Measurements from ENCODE around the gene CACNA1I. TPM values are rescaled to one million over a fixed set of nuclear protein-coding genes. Genes with fewer than 3 reads are reported as not detected.
A peak's percentile ranks its signal among the peaks of the same experiment; 100 is the strongest.

The CACNA1I gene
- total and polyA plus RNA-seq, 11 donors = 0.01 to 0.07 (median 0.04) TPM; not detected in 6

DNA sequence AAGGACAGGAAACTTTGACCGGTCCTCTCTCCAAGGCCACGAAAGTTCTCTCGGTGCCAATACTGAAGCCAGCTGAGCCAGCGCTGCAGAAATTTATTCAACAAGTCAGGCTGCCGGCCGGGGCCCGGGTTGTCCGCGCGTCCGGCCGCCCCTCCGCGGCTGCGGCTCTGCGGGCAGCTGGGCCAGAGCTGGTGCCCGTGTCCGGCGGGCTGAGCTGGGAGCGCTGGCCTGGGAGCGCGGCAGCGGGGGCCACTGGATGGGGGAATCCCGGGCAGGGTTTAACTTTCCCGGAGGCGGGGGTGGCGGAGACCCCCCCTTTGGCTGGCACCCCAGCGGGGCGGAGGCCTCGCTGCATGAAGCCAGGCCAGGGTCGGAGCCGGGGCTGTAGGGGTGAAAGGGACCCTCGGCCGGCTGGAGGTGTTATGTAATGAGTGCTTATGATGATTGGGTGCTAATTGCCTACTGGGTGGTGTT lies 12.3 kb upstream of the CACNA1I start:
- intact Hi-C loops (cut with DNase I) = loop anchor here in 3 of 10 donors (5.0 kb wide), 3 partner anchors 464 to 479 kb away; no protein-coding TSS in a partner anchor
- Histone ChIP-seq H3K4me1 (peaks cover 0 to 22% (median 0%) of the 10 kb centered on the region in 12 donors), H3K9me3 (no peaks in the 10 kb centered on the region), H3K4me3 (peak overlapping the region in 4 of 12 donors; percentile 5 to 45 (median 10)), H3K27me3 (peaks cover 16 to 73% (median 29%) of the 10 kb centered on the region in 9 donors), H3K27ac (no peak overlapping the region), H3K36me3 (no peaks in the 10 kb centered on the region)
- DNase-seq = no peak
- WGBS, 4 donors = 7 to 14% (median 8%) methylated on average over 5 to 34 of the region's 34 CpGs
- TF ChIP-seq, protein P1, sequence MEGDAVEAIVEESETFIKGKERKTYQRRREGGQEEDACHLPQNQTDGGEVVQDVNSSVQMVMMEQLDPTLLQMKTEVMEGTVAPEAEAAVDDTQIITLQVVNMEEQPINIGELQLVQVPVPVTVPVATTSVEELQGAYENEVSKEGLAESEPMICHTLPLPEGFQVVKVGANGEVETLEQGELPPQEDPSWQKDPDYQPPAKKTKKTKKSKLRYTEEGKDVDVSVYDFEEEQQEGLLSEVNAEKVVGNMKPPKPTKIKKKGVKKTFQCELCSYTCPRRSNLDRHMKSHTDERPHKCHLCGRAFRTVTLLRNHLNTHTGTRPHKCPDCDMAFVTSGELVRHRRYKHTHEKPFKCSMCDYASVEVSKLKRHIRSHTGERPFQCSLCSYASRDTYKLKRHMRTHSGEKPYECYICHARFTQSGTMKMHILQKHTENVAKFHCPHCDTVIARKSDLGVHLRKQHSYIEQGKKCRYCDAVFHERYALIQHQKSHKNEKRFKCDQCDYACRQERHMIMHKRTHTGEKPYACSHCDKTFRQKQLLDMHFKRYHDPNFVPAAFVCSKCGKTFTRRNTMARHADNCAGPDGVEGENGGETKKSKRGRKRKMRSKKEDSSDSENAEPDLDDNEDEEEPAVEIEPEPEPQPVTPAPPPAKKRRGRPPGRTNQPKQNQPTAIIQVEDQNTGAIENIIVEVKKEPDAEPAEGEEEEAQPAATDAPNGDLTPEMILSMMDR (IDR thresholded peaks at IDR 0.05) = no peak
- TF ChIP-seq POLR2A (IDR thresholded peaks at IDR 0.05) = no peak
- ATAC-seq = no peak

DNA sequence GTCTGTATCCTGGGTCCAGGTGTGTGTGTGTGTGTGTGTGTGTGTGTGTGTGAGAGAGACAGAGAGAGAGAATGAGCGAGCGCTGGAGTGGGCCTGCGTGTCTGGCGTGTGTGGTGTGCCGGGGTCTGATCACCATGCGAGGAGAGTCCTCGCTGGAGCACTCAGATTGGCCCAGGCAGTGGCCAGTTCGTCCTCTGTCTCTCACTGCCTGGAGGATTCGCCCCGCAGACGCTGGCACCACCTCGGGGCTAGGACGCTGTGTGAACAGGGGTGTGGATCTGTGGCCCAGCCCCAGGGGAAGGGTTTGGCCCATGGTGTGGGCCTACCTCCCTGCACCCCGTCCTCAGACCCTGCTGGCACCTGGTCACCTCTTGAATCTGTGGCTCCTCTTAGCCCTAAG lies 11.6 kb upstream of the CACNA1I start:
- Histone ChIP-seq H3K4me1 (peaks cover 0 to 22% (median 0%) of the 10 kb centered on the region in 12 donors), H3K9me3 (no peaks in the 10 kb centered on the region), H3K4me3 (no peak overlapping the region), H3K27ac (no peak overlapping the region), H3K27me3 (peaks cover 16 to 73% (median 29%) of the 10 kb centered on the region in 9 donors), H3K36me3 (no peaks in the 10 kb centered on the region)
- intact Hi-C loops (cut with DNase I) = loop anchor here in 3 of 10 donors (5.0 kb wide), 3 partner anchors 463 to 478 kb away; no protein-coding TSS in a partner anchor
- WGBS, 4 donors = 77 to 83% (median 82%) methylated on average over 14 of the region's 14 CpGs
- ATAC-seq (peak in 2 of 4 donors; percentile 11 to 30), DNase-seq (no peak)
- no peak for TF ChIP-seq POLR2A (IDR thresholded peaks at IDR 0.05)
- TF ChIP-seq, protein P1 (IDR thresholded peaks at IDR 0.05) = no peak

DNA sequence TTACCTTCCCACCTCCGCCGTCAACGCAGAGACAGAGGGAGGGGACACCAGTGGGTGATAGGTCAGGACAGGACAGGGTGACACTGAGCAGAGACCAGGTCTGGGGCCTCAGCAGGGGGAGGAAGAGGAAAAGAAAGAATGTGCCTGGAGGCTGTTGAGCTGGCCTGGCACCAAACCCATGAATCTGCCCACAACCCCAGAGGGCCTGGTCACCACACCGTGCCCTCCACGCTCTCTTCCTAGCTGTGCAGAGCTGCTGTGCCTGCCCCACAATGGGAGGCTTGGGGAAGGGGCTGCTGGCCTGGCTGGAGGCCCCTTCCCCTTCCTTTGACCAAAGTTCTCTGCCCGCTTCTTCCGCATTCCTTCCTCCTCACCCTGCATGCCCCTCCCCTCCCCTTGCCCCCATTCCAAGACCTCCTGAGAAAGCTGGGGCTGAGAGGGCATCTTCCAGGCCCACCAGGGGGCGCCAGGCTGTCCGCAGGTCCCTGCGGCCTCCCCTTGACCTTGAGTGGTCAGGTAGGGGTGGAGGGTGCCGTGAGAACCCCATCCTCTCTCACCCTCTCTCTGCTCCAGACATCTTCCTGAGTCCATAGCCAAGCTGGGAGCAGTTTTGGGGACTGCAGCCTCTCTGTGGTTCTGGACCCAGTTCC lies 11.0 kb upstream of the CACNA1I start:
- intact Hi-C loops (cut with DNase I) = loop anchor here in 3 of 10 donors (5.0 kb wide), 3 partner anchors 463 to 478 kb away; no protein-coding TSS in a partner anchor
- Histone ChIP-seq H3K4me1 (peaks cover 0 to 22% (median 0%) of the 10 kb centered on the region in 12 donors), H3K4me3 (no peak overlapping the region), H3K9me3 (no peaks in the 10 kb centered on the region), H3K27me3 (peaks cover 16 to 71% (median 29%) of the 10 kb centered on the region in 9 donors), H3K36me3 (no peaks in the 10 kb centered on the region), H3K27ac (no peak overlapping the region)
- ATAC-seq = peak in 2 of 4 donors; percentile 25
- no peak for TF ChIP-seq POLR2A (IDR thresholded peaks at IDR 0.05)
- TF ChIP-seq, protein P1 (IDR thresholded peaks at IDR 0.05) = peak in 9 of 12 donors; percentile 15 to 39 (median 30)
- no peak for DNase-seq
- WGBS, 4 donors = 27 to 38% (median 33%) methylated on average over 8 to 11 of the region's 11 CpGs

DNA sequence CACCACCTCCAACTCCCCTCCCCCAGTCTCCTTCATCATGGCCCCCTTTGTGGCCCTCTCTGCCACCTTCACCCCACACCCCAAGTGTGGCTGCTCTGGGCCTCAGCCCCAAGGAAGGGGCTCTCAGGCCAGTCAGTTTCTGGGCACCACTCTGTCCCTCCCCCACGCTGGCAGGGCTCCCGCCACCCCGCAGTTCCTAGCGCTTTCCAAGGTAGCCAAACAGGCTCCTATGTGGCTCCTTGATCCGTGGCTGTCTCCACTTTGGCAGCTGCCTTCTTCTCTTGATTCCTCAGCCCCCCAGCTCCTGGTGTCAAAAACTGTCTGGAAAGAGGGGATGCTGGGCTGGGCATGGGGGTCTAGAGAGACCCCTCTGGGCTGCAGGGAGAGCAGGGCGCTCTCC lies 10.4 kb upstream of the CACNA1I start:
- WGBS, 4 donors = 49 to 55% (median 54%) methylated on average over 6 of the region's 6 CpGs
- H3K4me3 ChIP-seq = no peak overlapping the region
- no peaks in the 10 kb centered on the region for H3K36me3 ChIP-seq
- no peaks in the 10 kb centered on the region for H3K9me3 ChIP-seq
- H3K27me3 ChIP-seq = peaks cover 16 to 71% (median 29%) of the 10 kb centered on the region in 9 donors
- H3K27ac ChIP-seq = no peak overlapping the region
- intact Hi-C loops (cut with DNase I) = no loop called here
- peaks cover 0 to 22% (median 0%) of the 10 kb centered on the region in 12 donors for H3K4me1 ChIP-seq
- TF ChIP-seq, protein P1 (IDR thresholded peaks at IDR 0.05) = no peak
- no peak for TF ChIP-seq POLR2A (IDR thresholded peaks at IDR 0.05)
- DNase-seq (no peak), ATAC-seq (no peak)
